HepG2 (cell line): ENCODE measurements around the gene GNB1. TPM values are rescaled to one million over a fixed set of nuclear protein-coding genes. Genes with fewer than 3 reads are reported as not detected.
A peak's percentile ranks its signal among the peaks of the same experiment; 100 is the strongest.

Source experiments
- ARID5B ChIP-seq: IDR thresholded peaks from 2 replicates; pipeline ENCODE4 v1.4.0; 2020; ENCODE audit warnings: mild to moderate bottlenecking, missing genetic modification reagents
- CENPT ChIP-seq: sonication (generic); formaldehyde crosslinking; IDR thresholded peaks from 2 replicates; pipeline ENCODE4 v1.8.0; 2022; ENCODE audit warnings: low read depth, mild to moderate bottlenecking, moderate library complexity, missing genetic modification reagents
- HDAC6 ChIP-seq: fragments of 200-600 bp; sonication (generic); IDR thresholded peaks from 2 replicates; pipeline ENCODE4 v1.7.0; 2017; ENCODE audit warnings: mild to moderate bottlenecking, antibody characterized with exemption, low read length, low read depth
- HNF1B ChIP-seq: sonication (generic); formaldehyde crosslinking; IDR thresholded peaks from 2 replicates; pipeline ENCODE4 v1.5.1; 2020; ENCODE audit warnings: mild to moderate bottlenecking, moderate library complexity, missing genetic modification reagents
- HNF4A ChIP-seq: sonication (generic); formaldehyde crosslinking; IDR thresholded peaks from 2 replicates; pipeline ENCODE4 v1.4.0; 2020; ENCODE audit warnings: missing genetic modification reagents
- HNF4G ChIP-seq, 2 experiments: sonication (generic) in 1 of 2; formaldehyde crosslinking in 1 of 2; IDR thresholded peaks; 2 replicates each; pipeline versions ENCODE4 v1.4.0 to v1.6.1; 2011 to 2020; ENCODE audit warnings: borderline replicate concordance in 2 of 2, low read depth in 2 of 2, mild to moderate bottlenecking in 2 of 2, low read length in 1 of 2, missing genetic modification reagents in 1 of 2, moderate library complexity in 1 of 2
- MXD4 ChIP-seq: IDR thresholded peaks from 2 replicates; pipeline ENCODE4 v1.6.1; 2016; ENCODE audit warnings: mild to moderate bottlenecking, missing biosample characterization, missing genetic modification reagents
- NFYC ChIP-seq: IDR thresholded peaks from 2 replicates; pipeline ENCODE4 v1.6.1; 2016; ENCODE audit warnings: missing genetic modification reagents, missing compliant biosample characterization
- NONO ChIP-seq, 2 experiments: fragments of 450-650 bp in 1 of 2; sonication (generic) in 1 of 2; formaldehyde crosslinking in 1 of 2; IDR thresholded peaks in 1 of 2; conservative IDR thresholded peaks in 1 of 2; 2 replicates each; pipeline versions ENCODE4 v1.6.1 to v1.8.0; 2017 to 2022; ENCODE audit warnings: mild to moderate bottlenecking in 1 of 2, missing genetic modification reagents in 1 of 2, moderate library complexity in 1 of 2
- NRL ChIP-seq: sonication (generic); formaldehyde crosslinking; IDR thresholded peaks from 2 replicates; pipeline ENCODE4 v1.5.0; 2020; ENCODE audit warnings: missing genetic modification reagents, mild to moderate bottlenecking, moderate library complexity, borderline replicate concordance
- SP2 ChIP-seq: sonication (generic); formaldehyde crosslinking; IDR thresholded peaks from 2 replicates; pipeline ENCODE4 v1.5.1; 2020; ENCODE audit warnings: mild to moderate bottlenecking, missing genetic modification reagents
- SPEN ChIP-seq: sonication (generic); formaldehyde crosslinking; IDR thresholded peaks from 2 replicates; pipeline ENCODE4 v1.5.1; 2020; ENCODE audit warnings: low read depth, mild to moderate bottlenecking, missing genetic modification reagents
- ZBTB10 ChIP-seq: sonication (generic); formaldehyde crosslinking; IDR thresholded peaks from 2 replicates; pipeline ENCODE4 v1.4.0; 2020; ENCODE audit warnings: missing genetic modification reagents, borderline replicate concordance
- ZMYM4 ChIP-seq: sonication (generic); formaldehyde crosslinking; IDR thresholded peaks from 2 replicates; pipeline ENCODE4 v1.8.1; 2023; ENCODE audit warnings: mild to moderate bottlenecking, missing genetic modification reagents
- ZNF274 ChIP-seq: sonication (generic); formaldehyde crosslinking; IDR thresholded peaks from 2 replicates; pipeline ENCODE4 v1.5.1; 2020; ENCODE audit warnings: mild to moderate bottlenecking, missing genetic modification reagents
- ZNF768 ChIP-seq: sonication (generic); formaldehyde crosslinking; IDR thresholded peaks from 2 replicates; pipeline ENCODE4 v1.4.0; 2020; ENCODE audit warnings: missing genetic modification reagents
- polyA plus RNA-seq, 8 experiments: library from polyadenylated mRNA; depleted of rRNA in 3 of 8; stranded (reverse) in 7 of 8; unstranded in 1 of 8; fragments of >200 nt; fragmentation: Illumina TruSeq in 4 of 8; extraction: Trizol in 4 of 8; gene quantifications; 2 replicates each; pipeline versions ENCODE4 v1.2.1 to v1.2.3, GENCODE V29; 2011 to 2016; ENCODE audit warnings: low read depth in 4 of 8, missing spikeins in 1 of 8, mixed read lengths in 1 of 8; ENCODE audit not compliant: insufficient read depth in 1 of 8
- total RNA-seq, 5 experiments: library from RNA; depleted of rRNA; stranded (reverse); fragments of >200 nt; fragmentation: Illumina TruSeq; extraction: Trizol; gene quantifications; 2 replicates each; pipeline ENCODE4 v1.2.3, GENCODE V29; 2016; ENCODE audit warnings: low read depth in 1 of 5

Gene GNB1
- total and polyA plus RNA-seq, 2 of the 13 experiments (the other 11 are each of a cell fraction or from before 2014, with no cell fraction given) = 66.2 to 327 TPM

GRCh38 chr1:1778663-1779319 lies 112.1 kb downstream of the GNB1 start (continued):
- TF ChIP-seq HNF1B (CRISPR knock-in tag) (peak; percentile 26; the same call in 1 of the 2 replicates), SP2 (CRISPR knock-in tag) (peak; percentile 23; the same call in 1 of the 2 replicates), ZNF768 (CRISPR knock-in tag) (peak; percentile 52; the same call in 1 of the 2 replicates), ARID5B (CRISPR knock-in tag) (0 out of 2 replicates have a peak, but pooled peaks have one; percentile 38), ZNF274 (CRISPR knock-in tag) (peak; percentile 93), NFYC (peak; percentile 13; the same call in 1 of the 2 replicates), HNF4G (IDR thresholded peaks at IDR 0.05; ENCODE audit: borderline replicate concordance, low read depth, low read length) (peak; percentile 37; the same call in 1 of the 2 replicates), HNF4G (CRISPR knock-in tag; IDR thresholded peaks at IDR 0.05; ENCODE audit: borderline replicate concordance, low read depth) (peak; percentile 64; the same call in 1 of the 2 replicates), HDAC6 (no peak), NONO (IDR thresholded peaks at IDR 0.05) (no peak), NONO (CRISPR knock-in tag; conservative IDR thresholded peaks at IDR 0.05) (peak; percentile 44), CENPT (CRISPR knock-in tag) (no peak; the same call in 1 of the 2 replicates), HNF4A (CRISPR knock-in tag) (peak; percentile 61), SPEN (CRISPR knock-in tag) (peak; percentile 25; the same call in 1 of the 2 replicates), ZBTB10 (CRISPR knock-in tag) (peak; percentile 64), ZMYM4 (peak; percentile 43; the same call in 1 of the 2 replicates), MXD4 (CRISPR knock-in tag) (peak; percentile 92), NRL (CRISPR knock-in tag) (peak; percentile 69)
